Natural killer cell (primary cell): ENCODE data around the gene GUSB. TPM values are rescaled to one million over a fixed set of nuclear protein-coding genes. Genes with fewer than 3 reads are reported as not detected.
"Not testable (repeated sequence)": the region's sequence is repeated elsewhere in the genome, so short reads cannot be mapped to it uniquely, and the experiment has no call there.

ENCODE experiments used
- ATAC-seq, 3 donors: fragments of 150-1000 bp in 2 of 3; fragments of 200-7000 bp in 1 of 3; cut with Tn5 transposase; 1 replicate in 1 of 3; 2 replicates in 2 of 3; pipeline ENCODE4 v1.10.0; 2021; ENCODE audit warnings: mild to moderate bottlenecking in 2 of 3, moderate library complexity in 2 of 3
- DNase-seq, 2 donors: peaks; one replicate each; pipeline versions ENCODE4 v3.0.0 to v3.0.0-alpha.2; 2013 to 2021; ENCODE audit warnings: mixed read lengths in 1 of 2
- H3K27ac ChIP-seq: one replicate; pipeline ENCODE4 v1.5.1; 2013; ENCODE audit warnings: mild to moderate bottlenecking, low read length
- H3K27me3 ChIP-seq: one replicate; pipeline ENCODE4 v1.6.1; 2013; ENCODE audit warnings: low read length; ENCODE audit not compliant: control insufficient read depth, insufficient read depth
- H3K36me3 ChIP-seq: one replicate; pipeline ENCODE4 v1.6.1; 2013; ENCODE audit warnings: low read length; ENCODE audit not compliant: control insufficient read depth, insufficient read depth
- H3K4me1 ChIP-seq: one replicate; pipeline ENCODE4 v1.6.1; 2013; ENCODE audit warnings: low read length; ENCODE audit not compliant: control insufficient read depth, insufficient read depth
- H3K4me3 ChIP-seq: one replicate; pipeline ENCODE4 v1.5.1; 2013; ENCODE audit warnings: low read length
- H3K9me3 ChIP-seq: one replicate; pipeline ENCODE4 v1.6.1; 2013; ENCODE audit warnings: low read length; ENCODE audit not compliant: control insufficient read depth, insufficient read depth
- H3K27ac Mint-ChIP-seq, 2 donors: one replicate each; pipeline ENCODE4 v1.8.0; 2022; ENCODE audit warnings: mild to moderate bottlenecking in 2 of 2, mixed read lengths in 2 of 2, moderate library complexity in 1 of 2
- H3K27me3 Mint-ChIP-seq, 2 donors: one replicate each; pipeline ENCODE4 v1.8.0; 2022; ENCODE audit warnings: low read depth in 2 of 2, mixed read lengths in 2 of 2
- H3K36me3 Mint-ChIP-seq: one replicate; pipeline ENCODE4 v1.8.0; 2022; ENCODE audit warnings: mixed read lengths
- H3K4me1 Mint-ChIP-seq, 2 donors: one replicate each; pipeline ENCODE4 v1.8.0; 2022; ENCODE audit warnings: mixed read lengths in 2 of 2
- H3K4me3 Mint-ChIP-seq: one replicate; pipeline ENCODE4 v1.8.0; 2022; ENCODE audit warnings: mild to moderate bottlenecking, moderate library complexity, mixed read lengths
- H3K9me3 Mint-ChIP-seq, 2 donors: one replicate each; pipeline ENCODE4 v1.8.0; 2022; ENCODE audit warnings: mixed read lengths in 2 of 2
- CTCF ChIP-seq: fragments of 200-600 bp; IDR thresholded peaks from one replicate; pipeline ENCODE4 v1.8.0; 2022; ENCODE audit warnings: antibody characterized with exemption
- WGBS: methylation state at CpG from one replicate; pipeline ENCODE4 v1.1.7; 2013; ENCODE audit warnings: missing lambda C conversion rate; ENCODE audit not compliant: insufficient coverage; 5-methylcytosine and 5-hydroxymethylcytosine counted together
- intact Hi-C: fragments of 100-400 bp; cut with micrococcal nuclease; formaldehyde crosslinking; loops from one replicate; pipeline ENCODE4 v1.14.2; 2022
- total RNA-seq, 4 donors: library from RNA; stranded (reverse); fragments of 120-200 nt in 1 of 4; gene quantifications; one replicate each; pipeline versions ENCODE4 v1.2.3 to v1.2.4, GENCODE V29; 2013 to 2022

The GUSB gene
- total RNA-seq, 3 donors from 2014 or later (not counting 1 experiment from before 2014, with no cell fraction given) = 68.8 to 94.5 (median 85.7) TPM

DNA sequence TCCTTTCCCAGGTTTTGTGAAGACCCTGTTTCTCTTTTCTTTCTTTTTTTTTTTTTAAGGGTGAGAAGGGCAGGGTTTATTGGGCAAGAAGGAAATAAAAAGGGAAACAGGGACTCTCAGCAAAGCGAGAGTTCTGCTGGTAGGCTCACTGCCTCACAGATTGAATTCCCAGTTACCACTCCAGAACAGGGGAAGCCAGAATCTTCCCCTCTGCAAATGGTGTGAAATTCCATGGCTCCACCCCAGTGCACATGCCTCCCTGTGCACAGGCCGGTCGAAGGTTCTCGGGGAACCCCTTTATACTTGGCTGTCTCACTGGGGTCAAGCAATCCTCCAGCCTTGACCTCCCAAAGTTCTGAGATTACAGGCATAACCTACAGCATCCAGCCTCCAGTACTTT is 10.5 kb upstream of the GUSB start:
- H3K4me1 Mint-ChIP-seq = no peaks in the 10 kb centered on the region
- Histone ChIP-seq H3K36me3 (no peaks in the 10 kb centered on the region), H3K27me3 (no peaks in the 10 kb centered on the region), H3K4me3 (no peak overlapping the region), H3K27ac (no peak overlapping the region), H3K4me1 (no peaks in the 10 kb centered on the region), H3K9me3 (no peaks in the 10 kb centered on the region)
- TF ChIP-seq CTCF = no peak
- H3K9me3 Mint-ChIP-seq = no peaks in the 10 kb centered on the region
- no peak overlapping the region for H3K4me3 Mint-ChIP-seq
- H3K36me3 Mint-ChIP-seq = no peaks in the 10 kb centered on the region
- no peak for ATAC-seq
- DNase-seq = no peak
- H3K27me3 Mint-ChIP-seq = no peaks in the 10 kb centered on the region
- WGBS = 89% methylated on average over 4 of the region's 4 CpGs
- intact Hi-C loops = no loop called here
- H3K27ac Mint-ChIP-seq = no peak overlapping the region

DNA sequence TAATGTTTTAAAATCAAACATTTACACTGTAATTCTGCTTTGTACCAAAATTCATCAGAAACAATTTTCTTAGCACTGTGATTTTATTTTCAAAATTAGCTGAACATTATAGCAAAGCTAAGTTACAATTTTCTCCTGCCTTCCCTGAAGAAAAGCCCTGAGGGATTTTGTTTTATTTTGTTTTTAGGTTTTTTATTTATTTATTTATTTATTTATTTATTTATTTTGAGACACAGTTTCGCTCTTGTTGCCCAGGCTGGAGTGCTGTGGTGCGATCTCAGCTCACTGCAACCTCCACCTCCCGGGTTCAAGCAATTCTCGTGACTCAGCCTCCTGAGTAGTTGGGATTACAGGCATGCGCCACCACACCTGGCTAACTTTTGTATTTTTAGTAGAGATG is 9.8 kb upstream of the GUSB start:
- H3K27ac ChIP-seq, H3K9me3 ChIP-seq, DNase-seq, H3K4me3 Mint-ChIP-seq, H3K4me1 ChIP-seq, H3K27ac Mint-ChIP-seq, H3K4me3 ChIP-seq, intact Hi-C loops, H3K27me3 ChIP-seq, H3K9me3 Mint-ChIP-seq, ATAC-seq, H3K27me3 Mint-ChIP-seq, H3K36me3 ChIP-seq, H3K4me1 Mint-ChIP-seq, H3K36me3 Mint-ChIP-seq: not testable (repeated sequence)
- WGBS = 92% methylated on average over 5 of the region's 5 CpGs

DNA sequence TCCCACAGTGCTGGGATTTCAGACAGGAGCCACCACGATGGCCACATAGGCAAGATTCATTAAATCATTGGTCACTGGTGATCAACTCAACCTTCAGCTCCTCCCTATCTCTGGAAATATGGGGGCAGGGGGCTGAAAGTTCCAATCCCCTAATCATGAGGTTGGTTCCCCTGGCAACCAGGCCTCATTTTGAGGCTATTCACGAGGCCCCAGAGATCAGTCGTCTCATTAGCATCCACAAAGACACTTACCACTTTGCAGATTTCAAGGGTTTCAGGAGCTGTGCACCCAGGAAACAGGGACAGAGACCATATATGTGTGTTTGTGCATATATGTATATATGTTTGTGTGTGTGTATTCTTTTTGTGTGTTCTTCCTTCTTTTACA is 7.7 kb upstream of the GUSB start:
- intact Hi-C loops = no loop called here
- Mint-ChIP-seq H3K36me3 (no peaks in the 10 kb centered on the region), H3K27ac (no peak overlapping the region), H3K27me3 (no peaks in the 10 kb centered on the region), H3K9me3 (no peaks in the 10 kb centered on the region), H3K4me3 (no peak overlapping the region), H3K4me1 (no peaks in the 10 kb centered on the region)
- Histone ChIP-seq H3K9me3 (no peaks in the 10 kb centered on the region), H3K4me1 (no peaks in the 10 kb centered on the region), H3K36me3 (no peaks in the 10 kb centered on the region), H3K27ac (no peak overlapping the region), H3K27me3 (no peaks in the 10 kb centered on the region), H3K4me3 (no peak overlapping the region)
- 95% methylated on average over 2 of the region's 3 CpGs for WGBS
- TF ChIP-seq CTCF = no peak
- ATAC-seq (no peak), DNase-seq (no peak)

GRCh38 chr7:65988503-65988902 is 6.5 kb upstream of the GUSB start:
- H3K27ac ChIP-seq, H3K9me3 ChIP-seq, H3K36me3 ChIP-seq, H3K27me3 Mint-ChIP-seq, intact Hi-C loops, ATAC-seq, H3K27ac Mint-ChIP-seq, H3K4me3 ChIP-seq, H3K4me3 Mint-ChIP-seq, H3K4me1 ChIP-seq, DNase-seq, H3K4me1 Mint-ChIP-seq, H3K9me3 Mint-ChIP-seq, H3K27me3 ChIP-seq, H3K36me3 Mint-ChIP-seq: not testable (repeated sequence)
- 75% methylated on average over 1 of the region's 1 CpG for WGBS

- Histone ChIP-seq H3K9me3 (no peaks in the 10 kb centered on the region), H3K27me3 (no peaks in the 10 kb centered on the region), H3K4me1 (no peaks in the 10 kb centered on the region), H3K4me3 (no peak overlapping the region), H3K36me3 (no peaks in the 10 kb centered on the region), H3K27ac (no peak overlapping the region)
- no peak overlapping the region for H3K4me3 Mint-ChIP-seq
- WGBS = 94% methylated on average over 4 of the region's 4 CpGs
- H3K36me3 Mint-ChIP-seq = no peaks in the 10 kb centered on the region
- no peak for DNase-seq
- intact Hi-C loops = no loop called here
- H3K27ac Mint-ChIP-seq = no peak overlapping the region
- H3K4me1 Mint-ChIP-seq = no peaks in the 10 kb centered on the region
- H3K27me3 Mint-ChIP-seq = no peaks in the 10 kb centered on the region
- H3K9me3 Mint-ChIP-seq = no peaks in the 10 kb centered on the region
- no peak for TF ChIP-seq CTCF
- no peak for ATAC-seq
Measured at GRCh38 chr7:65988084-65988483, 6.1 kb upstream of the GUSB start.
